Endothelial cell of umbilical vein (primary cell): ENCODE measurements around the gene KCNG1. TPM values are rescaled to one million over a fixed set of nuclear protein-coding genes. Genes with fewer than 3 reads are reported as not detected.

Source experiments
- BruUV-seq: library from RNA; stranded (reverse); fragments of 400-500 nt; replicated peaks from 2 replicates; lab custom pipeline; 2021; lab: Mats Ljungman, UMichigan
- CTCF ChIA-PET: fragments of 300-600, 350-600 bp; sonication (Branson Sonifier 250); formaldehyde crosslinking; loops from one replicate; lab custom pipeline; 2021; ENCODE audit warnings: antibody characterized with exemption, inconsistent platforms; lab: Charles Lee
- POLR2A ChIA-PET: fragments of 300-600, 350-600 bp; sonication (Branson Sonifier 250); formaldehyde crosslinking; loops from one replicate; lab custom pipeline; 2021; ENCODE audit warnings: antibody characterized with exemption, inconsistent platforms; lab: Charles Lee
- DNase-seq: peaks from one replicate; pipeline ENCODE4 v3.0.0-alpha.2; 2011; ENCODE audit warnings: low read depth, low spot score
- FAIRE-seq: peaks from 2 replicates; lab custom pipeline; 2011; peaks lifted over from hg19 to GRCh38; lab: Jason Lieb, UNC
- H2AFZ ChIP-seq: 2 replicates; pipeline ENCODE4 v1.6.0; 2012; ENCODE audit warnings: low read depth, low read length, control low read depth, inconsistent platforms
- H3K27ac ChIP-seq: 2 replicates; pipeline ENCODE4 v1.5.1; 2011; ENCODE audit warnings: low read depth, mild to moderate bottlenecking, control low read depth, low read length, moderate library complexity; ENCODE audit not compliant: insufficient read depth
- H3K27me3 ChIP-seq, 2 experiments: 2 replicates each; pipeline versions ENCODE4 v1.6.0 to v1.6.1; 2011; ENCODE audit warnings: low read length in 2 of 2, mixed read lengths in 1 of 2; ENCODE audit not compliant: control insufficient read depth in 2 of 2, insufficient read depth in 2 of 2
- H3K36me3 ChIP-seq, 2 experiments: 2 replicates in 1 of 2; 3 replicates in 1 of 2; pipeline ENCODE4 v1.5.1; 2011; ENCODE audit warnings: low read length in 2 of 2, mild to moderate bottlenecking in 1 of 2, moderate library complexity in 1 of 2; ENCODE audit not compliant: control insufficient read depth in 2 of 2, insufficient read depth in 2 of 2; ENCODE audit errors: extremely low read depth in 1 of 2
- H3K4me1 ChIP-seq: 3 replicates; pipeline ENCODE4 v1.5.1; 2011; ENCODE audit warnings: mild to moderate bottlenecking, low read length; ENCODE audit not compliant: control insufficient read depth, insufficient read depth; ENCODE audit errors: extremely low read depth
- H3K4me2 ChIP-seq: 2 replicates; pipeline ENCODE4 v1.6.1; 2011; ENCODE audit warnings: low read length, control low read depth, mixed read lengths; ENCODE audit not compliant: insufficient read depth
- H3K4me3 ChIP-seq, 3 experiments: fragments of 200-600 bp in 1 of 3; sonication (generic), shearing (Covaris generic) in 1 of 3; replicated peaks in 1 of 3; 2 replicates each; pipeline ENCODE4 v1.5.1; 2011 to 2016; ENCODE audit warnings: control low read depth in 3 of 3, low read length in 3 of 3, mild to moderate bottlenecking in 2 of 3, inconsistent platforms in 1 of 3, low read depth in 1 of 3, moderate library complexity in 1 of 3; ENCODE audit not compliant: insufficient read depth in 1 of 3
- H3K79me2 ChIP-seq: 2 replicates; pipeline ENCODE4 v1.6.0; 2012; ENCODE audit warnings: low read length, inconsistent platforms; ENCODE audit not compliant: control insufficient read depth, insufficient read depth
- H3K9ac ChIP-seq: replicated peaks from 2 replicates; pipeline ENCODE3; 2011; ENCODE audit warnings: low read length, control low read depth; ENCODE audit not compliant: insufficient read depth; ENCODE audit errors: extremely low read depth
- H3K9me1 ChIP-seq: replicated peaks from 3 replicates; pipeline ENCODE4 v1.6.0; 2011; ENCODE audit warnings: mild to moderate bottlenecking, low read length; ENCODE audit not compliant: control insufficient read depth, insufficient read depth; ENCODE audit errors: extremely low read depth
- H3K9me3 ChIP-seq: replicated peaks from 2 replicates; pipeline ENCODE4 v1.5.1; 2012; ENCODE audit warnings: low read length, inconsistent platforms; ENCODE audit not compliant: control insufficient read depth, insufficient read depth
- H4K20me1 ChIP-seq: replicated peaks from 2 replicates; pipeline ENCODE3; 2011; ENCODE audit warnings: mild to moderate bottlenecking, low read length; ENCODE audit not compliant: control insufficient read depth, insufficient read depth; ENCODE audit errors: extremely low read depth
- EZH2 ChIP-seq: IDR thresholded peaks from 2 replicates; pipeline ENCODE4 v1.6.1; 2012; ENCODE audit warnings: borderline replicate concordance, low read depth, mild to moderate bottlenecking, moderate library complexity, low read length, inconsistent platforms; ENCODE audit not compliant: severe bottlenecking
- FOS ChIP-seq: IDR thresholded peaks from 2 replicates; pipeline ENCODE4 v1.6.1; 2011; ENCODE audit warnings: mild to moderate bottlenecking, low read length, moderate library complexity, borderline replicate concordance; ENCODE audit not compliant: insufficient read depth
- GATA2 ChIP-seq: IDR thresholded peaks from 2 replicates; pipeline ENCODE4 v1.7.0; 2011; ENCODE audit warnings: low read depth, mild to moderate bottlenecking, moderate library complexity, mixed read lengths, low read length; ENCODE audit not compliant: insufficient read length, insufficient read depth
- JUN ChIP-seq: IDR thresholded peaks from 2 replicates; pipeline ENCODE4 v1.6.1; 2011; ENCODE audit warnings: borderline replicate concordance, low read depth; ENCODE audit not compliant: insufficient read length, insufficient read depth
- MYC ChIP-seq: IDR thresholded peaks from one replicate; pipeline ENCODE4 v1.6.1; 2011; ENCODE audit warnings: mild to moderate bottlenecking, low read depth, low read length
- POLR2A ChIP-seq: IDR thresholded peaks from 2 replicates; pipeline ENCODE4 v1.6.1; 2012; ENCODE audit warnings: low read depth, mild to moderate bottlenecking, control low read depth, low read length
- POLR2AphosphoS5 ChIP-seq: IDR thresholded peaks from 2 replicates; pipeline ENCODE4 v1.6.1; 2012; ENCODE audit warnings: low read depth, mild to moderate bottlenecking, control low read depth, low read length, moderate library complexity; ENCODE audit not compliant: insufficient read depth
- dilution Hi-C: fragments of 300-500 bp; cut with MboI; formaldehyde crosslinking; loops from one replicate; pipeline ENCODE4 v1.15.0; 2019; ENCODE audit warnings: low sequenced_read_pairs; ENCODE audit not compliant: extremely low pct_ligation_motif_present
- intact Hi-C: fragments of 100-400 bp; cut with micrococcal nuclease; formaldehyde crosslinking; loops from one replicate; pipeline ENCODE4 v1.10.0; 2022
- polyA plus RNA-seq, 4 experiments: library from polyadenylated mRNA; depleted of rRNA in 3 of 4; stranded (reverse) in 3 of 4; unstranded in 1 of 4; fragments of >200 nt; gene quantifications; 2 replicates each; pipeline versions ENCODE4 v1.2.1 to v1.2.3, GENCODE V29; 2011 to 2012; ENCODE audit warnings: missing spikeins in 1 of 4
- total RNA-seq: library from RNA; stranded (reverse); gene quantifications from 2 replicates; pipeline ENCODE4 v1.2.3, GENCODE V29; 2021
- TF ChIP-seq, protein P1 (sequence below): IDR thresholded peaks from 2 replicates; pipeline ENCODE4 v1.6.1; 2011; ENCODE audit not compliant: insufficient read depth, insufficient read length
- TF ChIP-seq, protein P2 (sequence below), 2 donors: IDR thresholded peaks; 1 replicate in 1 of 2; 2 replicates in 1 of 2; pipeline ENCODE4 v1.5.1; 2011; ENCODE audit warnings: low read length in 2 of 2, mild to moderate bottlenecking in 2 of 2, moderate library complexity in 2 of 2, control low read depth in 1 of 2, inconsistent platforms in 1 of 2, low read depth in 1 of 2; ENCODE audit not compliant: insufficient read depth in 1 of 2; ENCODE audit errors: extremely low read depth in 1 of 2

The KCNG1 gene
- total and polyA plus RNA-seq, 2 donors (not counting 3 experiments of a cell fraction or from before 2014, with no cell fraction given), result 0.22 to 1.1 TPM

DNA sequence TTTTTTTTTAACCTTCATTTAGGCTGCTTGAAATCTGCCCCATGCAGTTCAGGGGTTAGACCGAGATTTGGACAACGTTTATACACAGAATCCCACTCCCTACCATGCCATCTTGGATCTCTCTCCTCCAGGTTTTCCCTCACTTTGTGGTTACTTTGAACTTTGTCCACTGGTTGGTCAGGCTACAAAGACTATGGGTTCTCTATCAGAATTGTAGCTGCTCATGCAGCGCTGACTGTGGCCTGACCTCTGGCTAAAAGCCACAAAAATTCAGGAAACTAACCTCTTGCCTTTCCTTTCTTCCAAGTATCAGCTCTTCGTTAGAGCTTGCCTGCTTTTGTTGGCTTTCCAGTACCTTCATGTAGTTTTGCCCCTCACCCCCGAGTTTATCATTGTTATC lies 44.9 kb upstream of the KCNG1 start:
- POLR2A ChIA-PET, result no interaction called here
- BruUV-seq, result no TSS peak
- no peaks in the 10 kb centered on the region for H4K20me1 ChIP-seq

More for the DNA sequence above, 44.9 kb upstream of the KCNG1 start:
- intact Hi-C loops (no loop called here), dilution Hi-C loops (no loop called here)
- H3K9me3 ChIP-seq, result no peaks in the 10 kb centered on the region
- H3K79me2 ChIP-seq, result no peaks in the 10 kb centered on the region
- CTCF ChIA-PET, result interaction anchor here (0.8 to 1.2 kb wide), 5 partner anchors 8 to 225 kb away, joined by 3 to 6 read pairs (median 3); no protein-coding TSS in a partner anchor
- no peak overlapping the region for H3K9ac ChIP-seq
- H3K4me2 ChIP-seq, result no peak overlapping the region
- no peaks in the 10 kb centered on the region for H3K36me3 ChIP-seq
- no peak overlapping the region for H3K27ac ChIP-seq
- FAIRE-seq (no peak), DNase-seq (peak; percentile 16)
- H3K9me1 ChIP-seq, result no peaks in the 10 kb centered on the region
- TF ChIP-seq EZH2 (no peak), GATA2 (no peak), FOS (no peak), JUN (no peak), POLR2AphosphoS5 (no peak), POLR2A (no peak), MYC (no peak)
- TF ChIP-seq, protein P1, sequence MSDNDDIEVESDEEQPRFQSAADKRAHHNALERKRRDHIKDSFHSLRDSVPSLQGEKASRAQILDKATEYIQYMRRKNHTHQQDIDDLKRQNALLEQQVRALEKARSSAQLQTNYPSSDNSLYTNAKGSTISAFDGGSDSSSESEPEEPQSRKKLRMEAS, result no peak
- TF ChIP-seq, protein P2, sequence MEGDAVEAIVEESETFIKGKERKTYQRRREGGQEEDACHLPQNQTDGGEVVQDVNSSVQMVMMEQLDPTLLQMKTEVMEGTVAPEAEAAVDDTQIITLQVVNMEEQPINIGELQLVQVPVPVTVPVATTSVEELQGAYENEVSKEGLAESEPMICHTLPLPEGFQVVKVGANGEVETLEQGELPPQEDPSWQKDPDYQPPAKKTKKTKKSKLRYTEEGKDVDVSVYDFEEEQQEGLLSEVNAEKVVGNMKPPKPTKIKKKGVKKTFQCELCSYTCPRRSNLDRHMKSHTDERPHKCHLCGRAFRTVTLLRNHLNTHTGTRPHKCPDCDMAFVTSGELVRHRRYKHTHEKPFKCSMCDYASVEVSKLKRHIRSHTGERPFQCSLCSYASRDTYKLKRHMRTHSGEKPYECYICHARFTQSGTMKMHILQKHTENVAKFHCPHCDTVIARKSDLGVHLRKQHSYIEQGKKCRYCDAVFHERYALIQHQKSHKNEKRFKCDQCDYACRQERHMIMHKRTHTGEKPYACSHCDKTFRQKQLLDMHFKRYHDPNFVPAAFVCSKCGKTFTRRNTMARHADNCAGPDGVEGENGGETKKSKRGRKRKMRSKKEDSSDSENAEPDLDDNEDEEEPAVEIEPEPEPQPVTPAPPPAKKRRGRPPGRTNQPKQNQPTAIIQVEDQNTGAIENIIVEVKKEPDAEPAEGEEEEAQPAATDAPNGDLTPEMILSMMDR (IDR thresholded peaks at IDR 0.05; ENCODE audit: extremely low read depth in 1 of 2, insufficient read depth in 1 of 2, low read depth in 1 of 2, low read length in 2 of 2), result no peak
- no peak overlapping the region for H3K4me3 ChIP-seq
- H3K4me1 ChIP-seq, result no peaks in the 10 kb centered on the region
- H3K27me3 ChIP-seq, result peaks cover 0 to 10% of the 10 kb centered on the region in 2 experiments
- no peak overlapping the region for H2AFZ ChIP-seq
